HFFc6 (cell line): ENCODE data around the gene TMEM273. TPM values are rescaled to one million over a fixed set of nuclear protein-coding genes. Genes with fewer than 3 reads are reported as not detected.

ENCODE experiments used
- DNase-seq: peaks from one replicate; pipeline ENCODE4 v3.0.0-alpha.2; 2018
- H3K27ac Mint-ChIP-seq: 2 replicates; pipeline ENCODE4 v1.8.0; 2020; ENCODE audit warnings: mild to moderate bottlenecking, mixed read lengths
- H3K27me3 Mint-ChIP-seq: 2 replicates; pipeline ENCODE4 v1.8.0; 2021; ENCODE audit warnings: mild to moderate bottlenecking, moderate library complexity, mixed read lengths; ENCODE audit not compliant: insufficient read depth
- H3K36me3 Mint-ChIP-seq: 2 replicates; pipeline ENCODE4 v1.8.0; 2021; ENCODE audit warnings: low read depth, mixed read lengths
- H3K4me1 Mint-ChIP-seq: 2 replicates; pipeline ENCODE4 v1.8.0; 2020; ENCODE audit warnings: low read depth, mixed read lengths
- H3K4me3 Mint-ChIP-seq: 2 replicates; pipeline ENCODE4 v1.8.0; 2020; ENCODE audit warnings: mild to moderate bottlenecking, moderate library complexity, mixed read lengths
- H3K9me3 Mint-ChIP-seq: 2 replicates; pipeline ENCODE4 v1.8.0; 2020; ENCODE audit warnings: mild to moderate bottlenecking, mixed read lengths
- total RNA-seq, 6 experiments: library from RNA; stranded (reverse); fragmentation: NEBNext Ultra II Directional; extraction: Animal tissue kit (Norgen Biotek cat#: 25700); gene quantifications; 2 replicates in 1 of 6; 3 replicates in 5 of 6; pipeline ENCODE4 v1.2.3, GENCODE V29; 2021
- TF ChIP-seq, protein P1 (sequence below): fragments of 200-600 bp; sonication (generic); IDR thresholded peaks from 2 replicates; pipeline ENCODE4 v1.5.0; 2021; ENCODE audit warnings: antibody characterized with exemption, mild to moderate bottlenecking

Gene TMEM273
- total RNA-seq, 6 experiments from 2014 or later, result not detected

GRCh38 chr10:49213211-49213610 is 25.0 kb upstream of the TMEM273 start:
- Mint-ChIP-seq H3K36me3 (no peaks in the 10 kb centered on the region), H3K4me3 (no peak overlapping the region), H3K27ac (no peak overlapping the region), H3K27me3 (peaks cover 43% of the 10 kb centered on the region), H3K9me3 (no peaks in the 10 kb centered on the region), H3K4me1 (no peaks in the 10 kb centered on the region)
- DNase-seq, result no peak
- TF ChIP-seq, protein P1, sequence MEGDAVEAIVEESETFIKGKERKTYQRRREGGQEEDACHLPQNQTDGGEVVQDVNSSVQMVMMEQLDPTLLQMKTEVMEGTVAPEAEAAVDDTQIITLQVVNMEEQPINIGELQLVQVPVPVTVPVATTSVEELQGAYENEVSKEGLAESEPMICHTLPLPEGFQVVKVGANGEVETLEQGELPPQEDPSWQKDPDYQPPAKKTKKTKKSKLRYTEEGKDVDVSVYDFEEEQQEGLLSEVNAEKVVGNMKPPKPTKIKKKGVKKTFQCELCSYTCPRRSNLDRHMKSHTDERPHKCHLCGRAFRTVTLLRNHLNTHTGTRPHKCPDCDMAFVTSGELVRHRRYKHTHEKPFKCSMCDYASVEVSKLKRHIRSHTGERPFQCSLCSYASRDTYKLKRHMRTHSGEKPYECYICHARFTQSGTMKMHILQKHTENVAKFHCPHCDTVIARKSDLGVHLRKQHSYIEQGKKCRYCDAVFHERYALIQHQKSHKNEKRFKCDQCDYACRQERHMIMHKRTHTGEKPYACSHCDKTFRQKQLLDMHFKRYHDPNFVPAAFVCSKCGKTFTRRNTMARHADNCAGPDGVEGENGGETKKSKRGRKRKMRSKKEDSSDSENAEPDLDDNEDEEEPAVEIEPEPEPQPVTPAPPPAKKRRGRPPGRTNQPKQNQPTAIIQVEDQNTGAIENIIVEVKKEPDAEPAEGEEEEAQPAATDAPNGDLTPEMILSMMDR, result no peak

DNA sequence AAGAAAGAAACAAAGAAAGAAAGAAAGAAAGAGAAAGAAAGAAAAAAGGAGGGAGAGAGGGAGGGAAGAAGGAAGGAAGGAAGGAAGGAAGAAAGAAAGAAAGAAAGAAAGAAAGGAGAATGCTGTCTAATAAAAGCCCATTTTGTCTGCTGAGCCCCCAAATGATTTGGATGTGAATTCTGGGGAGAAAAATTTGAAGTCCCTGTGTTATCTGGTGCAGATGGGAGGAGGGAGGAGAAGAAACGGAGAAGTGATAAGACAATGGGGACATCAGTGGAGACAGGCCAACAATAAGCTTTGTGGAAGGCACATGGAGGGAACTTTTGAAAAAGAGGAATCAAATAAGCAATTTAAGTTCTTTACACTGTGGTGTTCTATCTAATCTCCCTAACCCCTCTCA is 24.6 kb upstream of the TMEM273 start:
- Mint-ChIP-seq H3K9me3 (no peaks in the 10 kb centered on the region), H3K27ac (no peak overlapping the region), H3K27me3 (peaks cover 43% of the 10 kb centered on the region), H3K36me3 (no peaks in the 10 kb centered on the region), H3K4me3 (no peak overlapping the region), H3K4me1 (no peaks in the 10 kb centered on the region)
- TF ChIP-seq, protein P1, result no peak
- DNase-seq, result no peak

DNA sequence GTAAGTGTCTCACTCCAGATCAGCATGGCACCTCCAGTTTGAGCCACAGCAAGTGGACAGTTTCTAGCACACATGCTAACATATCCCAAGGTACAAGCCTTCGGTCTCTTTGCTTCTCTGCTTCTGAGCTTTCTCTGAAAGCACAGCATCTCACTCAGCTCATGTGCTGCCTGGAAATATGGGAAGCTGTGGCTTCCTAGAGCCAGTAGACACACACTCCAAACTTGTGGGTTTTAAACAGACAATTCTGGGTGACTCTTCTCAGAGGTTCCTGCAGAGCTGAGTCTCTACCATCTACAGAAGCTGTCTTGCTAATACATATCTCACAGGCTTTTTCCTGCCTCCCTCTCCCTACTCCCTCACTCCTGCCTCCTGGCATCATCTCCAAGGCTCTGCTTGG is 23.9 kb upstream of the TMEM273 start:
- Mint-ChIP-seq H3K4me3 (no peak overlapping the region), H3K27me3 (peaks cover 37% of the 10 kb centered on the region), H3K4me1 (no peaks in the 10 kb centered on the region), H3K9me3 (no peaks in the 10 kb centered on the region), H3K27ac (no peak overlapping the region), H3K36me3 (no peaks in the 10 kb centered on the region)
- no peak for DNase-seq
- TF ChIP-seq, protein P1, result no peak

- TF ChIP-seq, protein P1, result no peak
- Mint-ChIP-seq H3K9me3 (no peaks in the 10 kb centered on the region), H3K27me3 (peaks cover 30% of the 10 kb centered on the region), H3K27ac (no peak overlapping the region), H3K4me1 (no peaks in the 10 kb centered on the region), H3K4me3 (no peak overlapping the region), H3K36me3 (no peaks in the 10 kb centered on the region)
- no peak for DNase-seq
These were observed 20.8 kb upstream of the TMEM273 start for GRCh38 chr10:49208996-49209395.

- Mint-ChIP-seq H3K27me3 (peaks cover 33% of the 10 kb centered on the region), H3K36me3 (no peaks in the 10 kb centered on the region), H3K4me1 (no peaks in the 10 kb centered on the region), H3K27ac (no peak overlapping the region), H3K4me3 (no peak overlapping the region), H3K9me3 (no peaks in the 10 kb centered on the region)
- DNase-seq, result no peak
- TF ChIP-seq, protein P1, result no peak
These were observed 19.8 kb upstream of the TMEM273 start for GRCh38 chr10:49207936-49208487.

GRCh38 chr10:49207113-49207512 is 18.9 kb upstream of the TMEM273 start:
- H3K4me3 Mint-ChIP-seq, result no peak overlapping the region
- peaks cover 28% of the 10 kb centered on the region for H3K27me3 Mint-ChIP-seq
- H3K36me3 Mint-ChIP-seq, result no peaks in the 10 kb centered on the region
- no peak for DNase-seq
- TF ChIP-seq, protein P1, result no peak
- no peaks in the 10 kb centered on the region for H3K4me1 Mint-ChIP-seq
- H3K27ac Mint-ChIP-seq, result no peak overlapping the region
- no peaks in the 10 kb centered on the region for H3K9me3 Mint-ChIP-seq
